Right lobe of liver (tissue), 6 donors: ENCODE measurements around the gene ENTPD8. TPM values are rescaled to one million over a fixed set of nuclear protein-coding genes. Genes with fewer than 3 reads are reported as not detected.

Experiments used
- ATAC-seq, 4 donors: fragments of 200-7000 bp; cut with Tn5 transposase; one replicate each; pipeline ENCODE4 v1.9.1; 2020; ENCODE audit warnings: mild to moderate bottlenecking in 4 of 4, moderate library complexity in 4 of 4
- DNase-seq, 3 donors: peaks; one replicate each; pipeline ENCODE4 v3.0.0-alpha.2; 2020
- H3K27ac ChIP-seq, 3 donors: fragments of 200-600 bp; one replicate each; pipeline ENCODE4 v1.8.0; 2022
- H3K27me3 ChIP-seq, 2 donors: fragments of 200-600 bp; one replicate each; pipeline ENCODE4 v1.8.0; 2022
- H3K36me3 ChIP-seq, 4 donors: fragments of 200-600 bp; sonication (generic) in 1 of 4; one replicate each; pipeline versions ENCODE4 v1.5.1 to v1.8.0; 2017 to 2022; ENCODE audit warnings: control low read depth in 1 of 4
- H3K4me1 ChIP-seq, 4 donors: fragments of 200-600 bp; sonication (generic) in 1 of 4; one replicate each; pipeline versions ENCODE4 v1.5.1 to v1.8.0; 2017 to 2022; ENCODE audit warnings: control low read depth in 1 of 4
- H3K4me3 ChIP-seq, 3 donors: fragments of 200-600 bp; one replicate each; pipeline ENCODE4 v1.8.0; 2022
- H3K9me3 ChIP-seq, 4 donors: fragments of 200-600 bp; sonication (generic) in 1 of 4; one replicate each; pipeline versions ENCODE4 v1.5.1 to v1.8.0; 2017 to 2022; ENCODE audit warnings: control low read depth in 1 of 4
- CTCF ChIP-seq, 4 donors: fragments of 200-600 bp in 3 of 4; fragments of 450-650 bp in 1 of 4; IDR thresholded peaks; one replicate each; pipeline versions ENCODE4 v1.5.1 to v1.8.0; 2016 to 2022; ENCODE audit warnings: antibody characterized with exemption in 4 of 4, mild to moderate bottlenecking in 2 of 4
- POLR2A ChIP-seq: fragments of 450-650 bp; IDR thresholded peaks from one replicate; pipeline ENCODE4 v1.6.1; 2017; ENCODE audit warnings: antibody characterized with exemption, mild to moderate bottlenecking
- WGBS: methylation state at CpG from one replicate; pipeline ENCODE4 v1.1.6; 2018; ENCODE audit warnings: low coverage, low lambda C conversion rate; ENCODE audit not compliant: insufficient coverage; ENCODE audit errors: missing lambda C conversion rate; 5-methylcytosine and 5-hydroxymethylcytosine counted together
- intact Hi-C, 2 donors: fragments of 100-400 bp; cut with DNase I; formaldehyde crosslinking; loops; one replicate each; pipeline versions ENCODE4 v1.11.2 to v1.14.1; 2022
- total RNA-seq, 6 experiments: library from RNA; depleted of rRNA in 2 of 6; stranded (reverse); fragments of >200 nt in 2 of 6; fragmentation: NEBNext Ultra II Directional in 3 of 6; extraction: Animal tissue kit (Norgen Biotek cat#: 25700) in 3 of 6; gene quantifications; one replicate each; pipeline versions ENCODE4 v1.1.0 to v1.2.4, GENCODE V29; 2016 to 2023
- donor health status: DM: no; HTN: yes; CAD: no.
- donor health status: DM: no; HTN: no; CAD: no.
- donor health status: DM: no; HTN: no; CAD: no.
- donor health status: DM: no; HTN: yes; CAD: no.
- donor health status: DM: no; HTN: yes; CAD: no.

ENTPD8 gene
- total RNA-seq, 6 experiments from 2014 or later, result 3.3 to 11.5 (median 7.5) TPM

DNA sequence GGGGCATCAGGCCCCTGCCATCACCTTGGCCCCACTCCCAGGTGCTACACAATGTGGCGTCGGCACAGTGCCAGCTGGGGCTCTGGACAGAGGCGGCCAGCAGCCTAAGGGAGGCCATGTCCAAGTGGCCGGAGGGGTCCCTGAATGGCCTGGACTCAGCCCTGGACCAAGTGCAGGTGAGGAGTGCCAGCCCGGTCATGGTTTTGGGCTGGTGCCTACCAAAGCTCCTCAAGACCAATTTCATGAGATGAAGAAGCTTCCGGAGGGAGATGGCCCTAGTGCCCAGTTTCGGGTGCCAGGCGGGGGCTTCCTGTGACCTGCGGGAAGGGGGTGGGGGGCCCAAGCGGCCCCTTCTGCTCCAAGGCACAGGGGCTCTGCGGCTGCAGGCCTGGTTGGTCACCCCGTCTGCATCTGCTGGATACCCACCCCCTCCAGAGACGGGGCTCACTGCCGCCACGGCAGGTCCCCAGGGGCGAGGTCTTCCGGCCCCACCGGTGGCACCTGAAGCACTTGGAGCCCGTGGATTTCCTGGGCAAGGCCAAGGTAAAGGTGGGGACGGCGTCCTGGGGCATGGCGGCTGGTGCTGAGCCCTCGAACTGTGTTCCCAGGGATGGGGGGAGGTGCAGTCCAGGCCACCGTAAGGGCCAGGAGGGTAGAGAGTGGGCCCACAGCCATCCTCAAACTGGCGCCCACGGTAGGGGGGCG lies 12.2 kb downstream of the ENTPD8 start:
- WGBS, result no CpG with 5 or more reads among the region's 27 CpGs
- peaks cover 0 to 2% (median 0%) of the 10 kb centered on the region in 4 donors for H3K4me1 ChIP-seq
- no peaks in the 10 kb centered on the region for H3K36me3 ChIP-seq
- DNase-seq (peak in 2 of 3 donors; percentile 25 to 50), ATAC-seq (no peak)
- no peak overlapping the region for H3K27ac ChIP-seq
- no peak for TF ChIP-seq CTCF (IDR thresholded peaks at IDR 0.05)
- no peak for TF ChIP-seq POLR2A
- H3K9me3 ChIP-seq, result no peaks in the 10 kb centered on the region
- intact Hi-C loops, result no loop called here
- H3K4me3 ChIP-seq, result no peak overlapping the region
- no peaks in the 10 kb centered on the region for H3K27me3 ChIP-seq

DNA sequence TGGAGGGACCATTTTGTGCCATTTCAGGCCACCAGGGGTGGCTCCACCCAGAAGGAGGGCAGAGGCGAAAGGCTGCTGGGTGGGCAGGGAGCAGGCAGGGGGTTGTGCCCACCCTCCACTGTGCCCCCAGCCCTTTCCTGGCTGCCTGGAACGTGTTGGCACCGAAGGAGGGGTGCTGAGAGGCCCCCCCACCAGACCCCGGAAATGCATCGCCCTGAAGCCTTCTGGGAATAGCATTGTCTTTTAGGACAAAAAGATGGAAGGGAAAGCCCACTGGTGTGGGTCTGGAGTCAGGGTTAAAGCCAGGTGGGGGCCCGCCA lies 12.9 kb downstream of the ENTPD8 start:
- intact Hi-C loops, result no loop called here
- no peak overlapping the region for H3K4me3 ChIP-seq
- peaks cover 0 to 3% (median 0%) of the 10 kb centered on the region in 4 donors for H3K4me1 ChIP-seq
- no peaks in the 10 kb centered on the region for H3K9me3 ChIP-seq
- TF ChIP-seq CTCF (IDR thresholded peaks at IDR 0.05), result no peak
- TF ChIP-seq POLR2A, result no peak
- H3K27ac ChIP-seq, result no peak overlapping the region
- H3K27me3 ChIP-seq, result no peaks in the 10 kb centered on the region
- ATAC-seq (no peak), DNase-seq (peak in 1 of 3 donors; percentile 10)
- no peaks in the 10 kb centered on the region for H3K36me3 ChIP-seq
- 90% methylated on average over 1 of the region's 6 CpGs for WGBS

DNA sequence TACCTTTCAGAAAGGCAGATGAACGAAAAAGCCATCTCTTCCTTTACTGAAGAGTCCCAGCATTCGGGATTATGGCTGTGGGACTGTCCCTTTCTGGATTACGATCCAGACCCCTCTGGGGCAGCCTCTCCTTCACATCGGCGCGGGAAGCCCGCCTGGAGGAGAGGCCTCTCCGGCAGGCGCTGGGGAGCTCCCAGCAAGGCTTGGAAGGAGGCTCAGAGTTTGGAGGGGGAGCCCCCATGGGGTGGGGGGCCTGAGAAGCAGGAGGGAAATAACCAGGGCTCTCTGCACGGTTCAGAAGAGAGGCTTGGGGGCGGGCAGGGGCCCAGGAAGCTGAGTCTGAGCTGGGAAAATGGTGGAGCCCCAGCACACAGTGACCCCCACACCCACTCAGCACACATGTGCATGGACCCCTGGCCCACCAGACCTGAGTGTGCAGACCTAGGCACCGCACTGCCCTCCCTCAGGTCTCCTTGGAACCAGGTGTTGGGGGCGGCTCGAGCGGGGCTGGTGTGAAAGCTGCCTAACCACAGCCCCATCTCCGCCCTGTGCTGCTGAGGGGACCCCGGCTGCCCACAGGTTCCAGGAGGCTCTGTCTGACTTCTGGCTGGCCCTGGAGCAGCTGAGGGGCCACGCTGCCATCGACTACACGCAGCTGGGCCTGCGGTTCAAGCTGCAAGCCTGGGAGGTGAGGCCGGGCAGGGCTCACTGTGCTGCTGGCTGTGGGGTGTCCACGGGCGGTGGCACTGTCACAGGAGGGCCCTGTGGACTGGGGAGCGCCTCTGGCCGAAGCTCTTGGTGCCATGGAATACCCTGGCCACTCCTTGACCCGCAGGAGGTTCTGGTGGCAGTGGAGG lies 13.5 kb downstream of the ENTPD8 start:
- ATAC-seq, result no peak
- no peaks in the 10 kb centered on the region for H3K9me3 ChIP-seq
- no peaks in the 10 kb centered on the region for H3K27me3 ChIP-seq
- H3K27ac ChIP-seq, result no peak overlapping the region
- TF ChIP-seq CTCF (IDR thresholded peaks at IDR 0.05) (no peak), POLR2A (no peak)
- WGBS, result 82% methylated on average over 6 of the region's 27 CpGs
- DNase-seq, result peak in 2 of 3 donors; percentile 19 to 40
- intact Hi-C loops, result no loop called here
- H3K4me3 ChIP-seq, result no peak overlapping the region
- peaks cover 0 to 3% (median 0%) of the 10 kb centered on the region in 4 donors for H3K4me1 ChIP-seq
- H3K36me3 ChIP-seq, result no peaks in the 10 kb centered on the region

- TF ChIP-seq POLR2A (no peak), CTCF (IDR thresholded peaks at IDR 0.05) (no peak)
- Histone ChIP-seq H3K27me3 (no peaks in the 10 kb centered on the region), H3K36me3 (no peaks in the 10 kb centered on the region), H3K27ac (no peak overlapping the region), H3K4me3 (no peak overlapping the region), H3K9me3 (no peaks in the 10 kb centered on the region), H3K4me1 (peaks cover 0 to 11% (median 0%) of the 10 kb centered on the region in 4 donors)
- ATAC-seq, result no peak
- WGBS, result 86% methylated on average over 13 of the region's 18 CpGs
- intact Hi-C loops, result no loop called here
- peak in 2 of 3 donors; percentile 17 to 51 for DNase-seq
These were observed 15.0 kb downstream of the ENTPD8 start for GRCh38 chr9:137426018-137426681.
